A673 (cell line): Measurements from ENCODE around the gene AGAP1. TPM values are rescaled to one million over a fixed set of nuclear protein-coding genes. Genes with fewer than 3 reads are reported as not detected.

Experiments
- BruUV-seq: library from RNA; stranded (reverse); fragments of 400-500 nt; replicated peaks from 2 replicates; lab custom pipeline; 2021; lab: Mats Ljungman, UMichigan
- CTCF ChIA-PET: fragments of 300-600 bp; sonication (Branson Sonifier 250); formaldehyde crosslinking; loops from one replicate; lab custom pipeline; 2022; ENCODE audit warnings: antibody characterized with exemption; lab: Charles Lee
- POLR2A ChIA-PET: fragments of 300-600 bp; sonication (Branson Sonifier 250); formaldehyde crosslinking; loops from one replicate; lab custom pipeline; 2022; ENCODE audit warnings: antibody characterized with exemption; ENCODE audit not compliant: low non-redundant PET; lab: Charles Lee
- DNase-seq: peaks from one replicate; pipeline ENCODE4 v3.0.0-alpha.2; 2015; ENCODE audit warnings: low spot score
- H3K27ac ChIP-seq: fragments of 200-600 bp; sonication (generic); 2 replicates; pipeline ENCODE4 v1.5.1; 2016; ENCODE audit warnings: mixed run types, low read depth, mild to moderate bottlenecking, mixed read lengths, antibody characterized with exemption, low read length; ENCODE audit not compliant: poor library complexity, severe bottlenecking
- H3K27me3 ChIP-seq: fragments of 200-600 bp; sonication (generic); replicated peaks from 2 replicates; pipeline ENCODE4 v1.6.1; 2017; ENCODE audit warnings: mixed run types, low read depth, mild to moderate bottlenecking, mixed read lengths, antibody characterized with exemption, low read length; ENCODE audit not compliant: insufficient read depth, poor library complexity
- H3K36me3 ChIP-seq: fragments of 200-600 bp; sonication (generic); 2 replicates; pipeline ENCODE4 v1.6.1; 2016; ENCODE audit warnings: mixed run types, mild to moderate bottlenecking, mixed read lengths, antibody characterized with exemption, low read length; ENCODE audit not compliant: insufficient read depth, poor library complexity, severe bottlenecking
- H3K4me1 ChIP-seq: fragments of 200-600 bp; sonication (generic); 2 replicates; pipeline ENCODE4 v1.6.1; 2017; ENCODE audit warnings: mixed run types, mild to moderate bottlenecking, mixed read lengths, antibody characterized with exemption, low read length; ENCODE audit not compliant: insufficient read depth, poor library complexity, severe bottlenecking
- H3K4me3 ChIP-seq: fragments of 200-600 bp; sonication (generic); 2 replicates; pipeline ENCODE4 v1.5.1; 2016; ENCODE audit warnings: low read depth, mixed run types, mild to moderate bottlenecking, mixed read lengths, low read length; ENCODE audit not compliant: poor library complexity, severe bottlenecking
- H3K9me3 ChIP-seq: fragments of 200-600 bp; sonication (generic); 2 replicates; pipeline ENCODE4 v1.6.1; 2016; ENCODE audit warnings: mixed run types, low read depth, mild to moderate bottlenecking, mixed read lengths, antibody characterized with exemption, low read length; ENCODE audit not compliant: poor library complexity, severe bottlenecking
- CTCF ChIP-seq: fragments of 300-800, 200-600 bp; sonication (generic); conservative IDR thresholded peaks from 2 replicates; pipeline ENCODE4 v1.5.1; 2017; ENCODE audit warnings: low read depth, mild to moderate bottlenecking, antibody characterized with exemption, low read length, moderate library complexity, mixed read lengths
- EZH2 ChIP-seq: fragments of 200-600 bp; sonication (generic); IDR thresholded peaks from 2 replicates; pipeline ENCODE4 v1.6.1; 2017; ENCODE audit warnings: borderline replicate concordance, low read depth, mild to moderate bottlenecking, mixed read lengths, antibody characterized with exemption, low read length; ENCODE audit not compliant: poor library complexity, severe bottlenecking
- intact Hi-C: fragments of 100-400 bp; cut with micrococcal nuclease; formaldehyde crosslinking; loops from one replicate; pipeline ENCODE4 v1.10.0; 2022; ENCODE audit not compliant: unreplicated experiment
- total RNA-seq: library from RNA; stranded (reverse); gene quantifications from 2 replicates; pipeline ENCODE4 v1.2.3, GENCODE V29; 2021

AGAP1 gene
- total RNA-seq, 1 experiment from 2014 or later, result 25.3 TPM

- H3K4me3 ChIP-seq, result no peak overlapping the region
- no peak overlapping the region for H3K27ac ChIP-seq
- no peaks in the 10 kb centered on the region for H3K36me3 ChIP-seq
- H3K9me3 ChIP-seq, result no peaks in the 10 kb centered on the region
- no TSS peak for BruUV-seq
- ChIA-PET POLR2A (no interaction called here), CTCF (no interaction called here)
- no peaks in the 10 kb centered on the region for H3K27me3 ChIP-seq
- intact Hi-C loops, result no loop called here
- H3K4me1 ChIP-seq, result no peaks in the 10 kb centered on the region
- no peak for TF ChIP-seq EZH2
- TF ChIP-seq CTCF, result no peak
- no peak for DNase-seq
Observed at GRCh38 chr2:236129935-236130334, 636.1 kb downstream of the AGAP1 start.

- H3K27me3 ChIP-seq, result no peaks in the 10 kb centered on the region
- intact Hi-C loops, result no loop called here
- no peaks in the 10 kb centered on the region for H3K9me3 ChIP-seq
- H3K4me3 ChIP-seq, result no peak overlapping the region
- ChIA-PET CTCF (no interaction called here), POLR2A (no interaction called here)
- H3K4me1 ChIP-seq, result no peaks in the 10 kb centered on the region
- no TSS peak for BruUV-seq
- H3K36me3 ChIP-seq, result no peaks in the 10 kb centered on the region
- no peak for DNase-seq
- H3K27ac ChIP-seq, result no peak overlapping the region
- no peak for TF ChIP-seq CTCF
- TF ChIP-seq EZH2, result no peak
Observed at GRCh38 chr2:236130349-236130998, 636.6 kb downstream of the AGAP1 start.

GRCh38 chr2:236131073-236131692, 637.3 kb downstream of the AGAP1 start:
- CTCF ChIA-PET, result no interaction called here
- Histone ChIP-seq H3K36me3 (no peaks in the 10 kb centered on the region), H3K27ac (no peak overlapping the region), H3K4me1 (no peaks in the 10 kb centered on the region), H3K9me3 (no peaks in the 10 kb centered on the region), H3K4me3 (no peak overlapping the region), H3K27me3 (no peaks in the 10 kb centered on the region)
- TF ChIP-seq EZH2 (no peak), CTCF (no peak)
- POLR2A ChIA-PET, result no interaction called here
- no peak for DNase-seq
- BruUV-seq, result no TSS peak
- intact Hi-C loops, result no loop called here
